DOHH2 (cell line): ENCODE data around the gene SMG5.

Experiments used
- EZH2phosphoT487 ChIP-seq: fragments of 200-600 bp; sonication (generic); IDR thresholded peaks from 2 replicates; pipeline ENCODE4 v1.6.1; 2017; ENCODE audit warnings: borderline replicate concordance, mild to moderate bottlenecking, antibody characterized with exemption, low read length, moderate library complexity, mixed read lengths
- TF ChIP-seq, protein P1 (sequence below): fragments of 200-600 bp; sonication (generic); IDR thresholded peaks from one replicate; pipeline ENCODE4 v1.5.1; 2014; ENCODE audit warnings: antibody characterized with exemption, mild to moderate bottlenecking, low read depth, low read length; ENCODE audit not compliant: poor library complexity, severe bottlenecking

DNA sequence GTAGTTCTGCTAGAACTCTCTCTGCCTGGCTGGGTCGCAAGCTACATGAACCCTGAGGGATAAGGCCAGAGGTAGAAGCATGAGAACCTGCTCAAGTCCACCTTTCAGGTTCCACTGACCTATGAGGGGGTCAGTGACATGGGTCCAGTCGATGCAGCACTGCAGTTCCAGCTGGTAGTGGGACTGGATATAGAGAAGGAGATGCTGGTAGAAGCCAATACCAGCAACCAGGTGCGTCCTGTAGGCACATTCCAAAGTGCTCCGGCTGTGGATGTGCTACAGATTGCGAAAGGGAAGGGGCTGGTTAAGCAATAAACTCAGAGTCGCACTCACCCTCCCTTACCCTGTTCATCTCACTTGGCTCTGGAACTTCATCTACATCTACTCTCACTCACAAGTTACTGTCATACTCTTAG, 5.7 kb downstream of the SMG5 start:
- TF ChIP-seq, protein P1, sequence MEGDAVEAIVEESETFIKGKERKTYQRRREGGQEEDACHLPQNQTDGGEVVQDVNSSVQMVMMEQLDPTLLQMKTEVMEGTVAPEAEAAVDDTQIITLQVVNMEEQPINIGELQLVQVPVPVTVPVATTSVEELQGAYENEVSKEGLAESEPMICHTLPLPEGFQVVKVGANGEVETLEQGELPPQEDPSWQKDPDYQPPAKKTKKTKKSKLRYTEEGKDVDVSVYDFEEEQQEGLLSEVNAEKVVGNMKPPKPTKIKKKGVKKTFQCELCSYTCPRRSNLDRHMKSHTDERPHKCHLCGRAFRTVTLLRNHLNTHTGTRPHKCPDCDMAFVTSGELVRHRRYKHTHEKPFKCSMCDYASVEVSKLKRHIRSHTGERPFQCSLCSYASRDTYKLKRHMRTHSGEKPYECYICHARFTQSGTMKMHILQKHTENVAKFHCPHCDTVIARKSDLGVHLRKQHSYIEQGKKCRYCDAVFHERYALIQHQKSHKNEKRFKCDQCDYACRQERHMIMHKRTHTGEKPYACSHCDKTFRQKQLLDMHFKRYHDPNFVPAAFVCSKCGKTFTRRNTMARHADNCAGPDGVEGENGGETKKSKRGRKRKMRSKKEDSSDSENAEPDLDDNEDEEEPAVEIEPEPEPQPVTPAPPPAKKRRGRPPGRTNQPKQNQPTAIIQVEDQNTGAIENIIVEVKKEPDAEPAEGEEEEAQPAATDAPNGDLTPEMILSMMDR = no peak
- no peak for TF ChIP-seq EZH2phosphoT487
